SH-SY5Y (cell line): Measurements from ENCODE around the gene TNIK.

ENCODE experiments used
- GATA2 ChIP-seq: IDR thresholded peaks from 2 replicates; pipeline ENCODE4 v1.6.1; 2011; ENCODE audit warnings: mild to moderate bottlenecking, low read depth, low read length
- GATA3 ChIP-seq: IDR thresholded peaks from 2 replicates; pipeline ENCODE4 v1.6.1; 2011; ENCODE audit warnings: low read depth, mild to moderate bottlenecking, low read length, moderate library complexity

DNA sequence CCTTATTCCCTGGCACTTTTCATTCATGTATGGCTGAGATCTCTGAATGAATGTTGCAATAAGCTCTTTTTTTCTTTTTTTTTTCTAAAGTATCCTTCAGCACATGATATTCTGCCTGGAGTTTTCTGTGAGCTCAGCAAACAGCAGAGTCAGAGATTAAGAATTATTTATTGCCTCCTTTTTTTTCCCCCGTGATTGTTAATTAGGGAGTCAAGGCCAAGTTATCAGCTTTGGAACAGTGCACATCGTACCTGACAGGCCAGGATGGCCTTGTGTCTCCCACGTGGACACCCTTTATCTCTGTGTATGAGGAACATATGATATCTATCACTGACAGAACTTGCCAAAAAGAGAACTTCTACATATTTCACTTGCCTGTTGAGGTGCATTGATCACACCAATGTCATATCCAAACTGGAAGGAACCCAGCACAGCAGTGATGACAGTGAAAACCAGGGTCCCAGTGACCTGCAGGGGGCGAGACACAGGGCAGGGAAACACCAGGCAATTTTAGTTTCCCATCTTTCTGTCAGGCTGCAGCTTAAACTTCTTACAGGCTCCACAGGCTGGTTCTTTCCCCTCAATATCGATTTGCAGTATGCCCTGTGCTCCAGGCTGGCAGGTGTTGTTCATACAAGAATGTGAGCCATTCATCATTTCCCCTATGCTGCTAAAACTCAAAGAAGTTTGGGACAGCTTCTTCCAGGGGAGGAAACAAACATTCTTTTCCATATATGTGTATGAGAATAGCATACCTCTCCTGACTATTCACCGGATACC, 441.9 kb downstream of the TNIK start:
- TF ChIP-seq GATA3 (no peak), GATA2 (no peak)
